Thymus (tissue), 11 donors: ENCODE data around the gene PRKG1. TPM values are rescaled to one million over a fixed set of nuclear protein-coding genes. Genes with fewer than 3 reads are reported as not detected.

Experiments
- DNase-seq, 9 donors: peaks; one replicate each; pipeline ENCODE4 v3.0.0-alpha.2; 2013; ENCODE audit warnings: low spot score in 9 of 9, low read depth in 6 of 9, missing footprints in 1 of 9
- H3K27ac ChIP-seq, 2 donors: one replicate each; pipeline ENCODE4 v1.5.1; 2013; ENCODE audit warnings: control low read depth in 1 of 2, low read depth in 1 of 2, low read length in 1 of 2, mild to moderate bottlenecking in 1 of 2, moderate library complexity in 1 of 2
- H3K27me3 ChIP-seq, 2 donors: one replicate each; pipeline ENCODE4 v1.5.1; 2013; ENCODE audit warnings: low read length in 1 of 2; ENCODE audit not compliant: control insufficient read depth in 2 of 2, insufficient read depth in 1 of 2
- H3K36me3 ChIP-seq, 2 donors: one replicate each; pipeline ENCODE4 v1.5.1; 2013; ENCODE audit warnings: low read length in 1 of 2, mild to moderate bottlenecking in 1 of 2, moderate library complexity in 1 of 2; ENCODE audit not compliant: control insufficient read depth in 2 of 2, insufficient read depth in 2 of 2
- H3K4me1 ChIP-seq, 2 donors: one replicate each; pipeline ENCODE4 v1.5.1; 2013; ENCODE audit warnings: low read length in 2 of 2; ENCODE audit not compliant: control insufficient read depth in 2 of 2, insufficient read depth in 2 of 2
- H3K4me3 ChIP-seq, 2 donors: one replicate each; pipeline ENCODE4 v1.5.1; 2013; ENCODE audit warnings: low read length in 2 of 2, control low read depth in 1 of 2, mild to moderate bottlenecking in 1 of 2
- H3K9me3 ChIP-seq, 2 donors: one replicate each; pipeline ENCODE4 v1.5.1; 2013; ENCODE audit warnings: low read length in 1 of 2, mild to moderate bottlenecking in 1 of 2; ENCODE audit not compliant: control insufficient read depth in 2 of 2, insufficient read depth in 1 of 2
- WGBS: extraction: QIAGEN DNeasy Blood & Tissue Kit; methylation state at CpG from one replicate; pipeline ENCODE4 v1.1.7; 2013; 5-methylcytosine and 5-hydroxymethylcytosine counted together
- polyA plus RNA-seq: library from polyadenylated mRNA; stranded (reverse); fragments of 200-250 nt; gene quantifications from one replicate; pipeline ENCODE4 v1.2.3, GENCODE V29; 2013
- total RNA-seq: library from RNA; stranded (reverse); fragments of 120-200 nt; gene quantifications from one replicate; pipeline ENCODE4 v1.2.4, GENCODE V29; 2013
- donor health status: healthy.

The PRKG1 gene
- total and polyA plus RNA-seq, 2 donors, result 2.5 to 7.4 TPM

- Histone ChIP-seq H3K27me3 (no peaks in the 10 kb centered on the region), H3K9me3 (no peaks in the 10 kb centered on the region), H3K36me3 (no peaks in the 10 kb centered on the region), H3K27ac (no peak overlapping the region), H3K4me1 (no peaks in the 10 kb centered on the region), H3K4me3 (no peak overlapping the region)
- no peak for DNase-seq
These were observed 891.2 kb downstream of the PRKG1 start for GRCh38 chr10:51965451-51965850.

GRCh38 chr10:51972733-51973346, 898.6 kb downstream of the PRKG1 start:
- no peaks in the 10 kb centered on the region for H3K9me3 ChIP-seq
- 90% methylated on average over 3 of the region's 3 CpGs for WGBS
- H3K4me1 ChIP-seq, result no peaks in the 10 kb centered on the region
- H3K27ac ChIP-seq, result no peak overlapping the region
- H3K36me3 ChIP-seq, result no peaks in the 10 kb centered on the region
- no peak overlapping the region for H3K4me3 ChIP-seq
- H3K27me3 ChIP-seq, result no peaks in the 10 kb centered on the region
- no peak for DNase-seq

- Histone ChIP-seq H3K27ac (no peak overlapping the region), H3K27me3 (no peaks in the 10 kb centered on the region), H3K4me3 (no peak overlapping the region), H3K36me3 (no peaks in the 10 kb centered on the region), H3K9me3 (no peaks in the 10 kb centered on the region), H3K4me1 (no peaks in the 10 kb centered on the region)
- no peak for DNase-seq
These were observed 906.5 kb downstream of the PRKG1 start for GRCh38 chr10:51980752-51981151.

GRCh38 chr10:51981731-51982130, 907.4 kb downstream of the PRKG1 start:
- WGBS, result 92% methylated on average over 1 of the region's 1 CpG
- no peak overlapping the region for H3K27ac ChIP-seq
- H3K27me3 ChIP-seq, result no peaks in the 10 kb centered on the region
- H3K4me1 ChIP-seq, result no peaks in the 10 kb centered on the region
- no peak overlapping the region for H3K4me3 ChIP-seq
- H3K9me3 ChIP-seq, result no peaks in the 10 kb centered on the region
- no peak for DNase-seq
- H3K36me3 ChIP-seq, result no peaks in the 10 kb centered on the region

GRCh38 chr10:51983481-51983880, 909.2 kb downstream of the PRKG1 start:
- Histone ChIP-seq H3K4me1 (no peaks in the 10 kb centered on the region), H3K4me3 (no peak overlapping the region), H3K9me3 (no peaks in the 10 kb centered on the region), H3K27me3 (no peaks in the 10 kb centered on the region), H3K36me3 (no peaks in the 10 kb centered on the region), H3K27ac (no peak overlapping the region)
- DNase-seq, result no peak
- WGBS, result 95% methylated on average over 2 of the region's 2 CpGs

GRCh38 chr10:51985336-51985735, 911.0 kb downstream of the PRKG1 start:
- DNase-seq, result no peak
- Histone ChIP-seq H3K4me3 (no peak overlapping the region), H3K27ac (no peak overlapping the region)

GRCh38 chr10:51986516-51986915, 912.2 kb downstream of the PRKG1 start:
- WGBS, result 85% methylated on average over 2 of the region's 2 CpGs
- Histone ChIP-seq H3K36me3 (no peaks in the 10 kb centered on the region), H3K27ac (no peak overlapping the region), H3K4me3 (no peak overlapping the region), H3K4me1 (no peaks in the 10 kb centered on the region), H3K9me3 (no peaks in the 10 kb centered on the region), H3K27me3 (no peaks in the 10 kb centered on the region)
- peak in 1 of 9 donors; percentile 5 for DNase-seq

More at GRCh38 chr10:51985336-51985735, 911.0 kb downstream of the PRKG1 start:
- no peaks in the 10 kb centered on the region for H3K27me3 ChIP-seq
- no peaks in the 10 kb centered on the region for H3K36me3 ChIP-seq
- no peaks in the 10 kb centered on the region for H3K4me1 ChIP-seq
- H3K9me3 ChIP-seq, result no peaks in the 10 kb centered on the region

GRCh38 chr10:51993475-51993874, 919.2 kb downstream of the PRKG1 start:
- Histone ChIP-seq H3K4me3 (no peak overlapping the region), H3K27ac (no peak overlapping the region), H3K36me3 (no peaks in the 10 kb centered on the region), H3K9me3 (no peaks in the 10 kb centered on the region), H3K4me1 (no peaks in the 10 kb centered on the region), H3K27me3 (no peaks in the 10 kb centered on the region)
- no peak for DNase-seq
- WGBS, result 89% methylated on average over 1 of the region's 1 CpG

- Histone ChIP-seq H3K27me3 (no peaks in the 10 kb centered on the region), H3K36me3 (no peaks in the 10 kb centered on the region), H3K27ac (no peak overlapping the region), H3K4me1 (no peaks in the 10 kb centered on the region), H3K9me3 (no peaks in the 10 kb centered on the region), H3K4me3 (no peak overlapping the region)
- WGBS, result 94% methylated on average over 5 of the region's 5 CpGs
- no peak for DNase-seq
These were observed 924.8 kb downstream of the PRKG1 start for GRCh38 chr10:51999096-51999495.
